PC-3 (cell line): Measurements from ENCODE around the gene ULK4.

Experiments used
- EZH2 ChIP-seq: fragments of 300-600 bp; sonication (generic); IDR thresholded peaks from one replicate; pipeline ENCODE4 v1.6.1; 2017; ENCODE audit warnings: antibody characterized with exemption, mild to moderate bottlenecking, low read length; ENCODE audit not compliant: unreplicated experiment
- TF ChIP-seq, protein P1 (sequence below): fragments of 300-600 bp; sonication (generic); conservative IDR thresholded peaks from 2 replicates; pipeline ENCODE4 v1.5.1; 2017; ENCODE audit warnings: antibody characterized with exemption, low read depth, mild to moderate bottlenecking, low read length

DNA sequence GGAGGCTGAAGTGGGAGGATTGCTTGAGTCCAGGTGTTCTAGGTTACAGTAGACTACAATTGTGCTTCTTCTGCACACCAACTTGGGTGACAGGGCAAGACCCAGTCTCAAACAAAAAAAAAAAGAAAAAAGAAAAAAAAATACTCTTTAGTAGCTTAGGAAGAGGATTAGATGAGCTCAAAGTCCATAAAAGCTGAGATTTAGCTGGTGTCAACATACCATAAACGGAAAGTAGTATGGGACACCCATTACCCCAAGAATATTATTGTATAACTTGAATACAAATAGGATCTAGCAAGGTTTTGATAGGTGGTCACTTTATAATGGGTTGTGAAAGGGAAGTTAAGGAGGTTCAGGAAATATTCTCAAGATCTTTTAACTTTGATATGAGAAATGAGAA lies 38.0 kb upstream of the ULK4 start:
- TF ChIP-seq, protein P1, sequence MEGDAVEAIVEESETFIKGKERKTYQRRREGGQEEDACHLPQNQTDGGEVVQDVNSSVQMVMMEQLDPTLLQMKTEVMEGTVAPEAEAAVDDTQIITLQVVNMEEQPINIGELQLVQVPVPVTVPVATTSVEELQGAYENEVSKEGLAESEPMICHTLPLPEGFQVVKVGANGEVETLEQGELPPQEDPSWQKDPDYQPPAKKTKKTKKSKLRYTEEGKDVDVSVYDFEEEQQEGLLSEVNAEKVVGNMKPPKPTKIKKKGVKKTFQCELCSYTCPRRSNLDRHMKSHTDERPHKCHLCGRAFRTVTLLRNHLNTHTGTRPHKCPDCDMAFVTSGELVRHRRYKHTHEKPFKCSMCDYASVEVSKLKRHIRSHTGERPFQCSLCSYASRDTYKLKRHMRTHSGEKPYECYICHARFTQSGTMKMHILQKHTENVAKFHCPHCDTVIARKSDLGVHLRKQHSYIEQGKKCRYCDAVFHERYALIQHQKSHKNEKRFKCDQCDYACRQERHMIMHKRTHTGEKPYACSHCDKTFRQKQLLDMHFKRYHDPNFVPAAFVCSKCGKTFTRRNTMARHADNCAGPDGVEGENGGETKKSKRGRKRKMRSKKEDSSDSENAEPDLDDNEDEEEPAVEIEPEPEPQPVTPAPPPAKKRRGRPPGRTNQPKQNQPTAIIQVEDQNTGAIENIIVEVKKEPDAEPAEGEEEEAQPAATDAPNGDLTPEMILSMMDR, result no peak
- TF ChIP-seq EZH2, result no peak
